NCI-H2171 (cell line): Measurements from ENCODE around the gene KCNIP1.

Source experiments
- DNase-seq: peaks from one replicate; lab custom pipeline; 2025; lab: John Stamatoyannopoulos, UW

The KCNIP1 gene

DNA sequence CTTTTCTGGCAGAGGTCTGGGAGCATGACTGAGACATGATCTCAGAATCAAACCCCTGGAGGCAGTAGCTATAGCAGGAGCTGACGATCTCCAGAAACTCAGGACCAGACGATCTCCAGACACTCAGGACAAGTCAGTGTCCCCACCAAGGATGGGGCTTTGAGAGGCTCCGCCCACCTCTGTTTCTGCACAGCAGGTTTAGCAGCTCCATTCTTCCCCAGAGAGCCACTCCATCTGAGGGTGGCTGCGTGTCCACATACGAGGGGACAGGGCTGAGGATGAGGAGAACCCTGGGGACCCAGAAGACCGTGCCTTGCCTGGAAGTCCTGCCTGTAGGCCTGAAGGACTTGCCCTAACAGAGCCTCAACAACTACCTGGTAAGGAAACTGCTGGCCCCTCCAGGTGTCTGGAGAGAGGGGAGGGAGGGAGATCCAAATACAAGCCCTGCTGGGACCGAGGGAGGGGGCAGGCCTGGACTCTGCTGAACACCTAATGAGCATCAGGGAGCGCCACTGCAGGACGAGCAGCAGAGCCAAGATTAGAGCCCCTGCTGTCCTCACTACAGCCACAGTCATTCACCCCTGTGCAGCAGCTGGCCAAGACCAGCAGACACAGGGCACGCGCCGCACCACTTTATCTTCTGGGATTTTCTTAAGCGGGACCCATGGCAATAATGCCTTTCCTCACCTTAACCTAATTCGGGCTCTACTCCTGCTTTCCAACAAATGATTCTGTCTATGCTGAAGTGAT lies 279.9 kb downstream of the KCNIP1 start, which contains the start of gene GABRP:
Gene GABRP, plus strand, starts transcription at position 228 of the 750 bp plus-strand sequence. CDS start 4,891 bp downstream, outside the sequence.
- DNase-seq = no peak

GRCh38 chr5:170785416-170785815 lies 281.6 kb downstream of the KCNIP1 start:
- DNase-seq = no peak
